Activated T-helper 1 cell treated with anti-CD3 and anti-CD28 coated beads, Interleukin-2, amount 50 U/mL, for 16 hours (primary cell): ENCODE data around the gene PRR5L.
"Not testable (repeated sequence)": the region's sequence is repeated elsewhere in the genome, so short reads cannot be mapped to it uniquely, and the experiment has no call there.

Source experiments
- DNase-seq, 2 donors: peaks; one replicate each; pipeline ENCODE4 v3.0.0-alpha.2; 2020; ENCODE audit warnings: low read depth in 1 of 2, low spot score in 1 of 2

The PRR5L gene

DNA sequence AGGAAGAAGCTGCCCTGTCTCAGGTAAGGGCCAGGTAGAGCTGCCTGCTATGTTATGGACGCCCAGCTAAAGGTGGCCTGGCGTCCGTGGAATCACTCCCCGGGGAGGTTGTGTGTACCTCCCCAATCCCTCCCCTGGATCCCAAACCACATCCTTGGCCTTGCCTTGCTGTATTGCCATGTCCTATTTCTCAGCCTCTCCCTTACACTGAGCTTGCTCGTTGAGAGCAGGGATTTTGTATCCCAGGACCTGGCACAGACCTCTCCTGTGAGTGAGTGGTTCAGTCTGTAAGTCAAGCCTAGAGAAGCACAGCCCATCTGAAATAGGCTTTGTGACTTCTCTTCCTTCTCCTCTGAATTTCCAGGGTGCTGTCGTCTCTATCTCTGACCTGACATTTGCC lies 160.1 kb downstream of the PRR5L start:
- no peak for DNase-seq

DNA sequence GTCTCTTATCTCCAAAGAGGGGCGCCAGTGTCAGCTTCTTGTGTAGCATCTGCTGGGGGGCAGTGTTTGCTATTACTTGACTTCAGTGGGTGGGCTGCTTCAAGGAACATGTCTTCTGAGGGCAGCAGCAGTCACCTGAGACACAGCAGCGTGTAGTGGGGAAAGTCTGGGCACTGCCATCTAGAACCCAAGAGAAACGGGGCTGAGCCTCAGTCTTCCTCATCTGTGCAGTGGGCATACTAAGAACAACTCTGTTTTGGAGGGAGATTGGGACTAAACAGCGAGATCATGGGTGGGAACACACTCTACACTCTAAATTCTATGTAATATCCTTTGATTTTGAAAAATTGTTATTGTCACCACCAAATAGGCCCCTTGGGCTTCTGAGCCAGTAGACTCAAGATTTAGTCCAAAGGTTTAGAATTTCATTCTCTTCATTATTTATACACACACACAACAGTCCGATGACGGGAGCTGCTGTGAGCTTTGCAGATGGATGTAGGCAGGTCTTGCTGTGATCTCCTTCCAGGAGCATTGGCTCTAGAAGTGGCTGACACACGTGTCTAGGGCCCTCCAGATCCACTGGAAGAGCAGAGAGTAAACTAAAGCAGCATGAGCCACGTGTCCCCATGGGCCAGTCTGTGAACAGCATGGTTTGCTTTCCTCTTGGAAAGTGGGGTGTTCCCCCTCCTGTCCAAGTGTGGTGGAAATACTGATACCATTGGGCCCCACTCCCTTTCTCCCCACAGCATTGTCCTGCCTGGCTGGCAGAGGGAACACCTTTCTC lies 162.2 kb downstream of the PRR5L start:
- DNase-seq: no peak

DNA sequence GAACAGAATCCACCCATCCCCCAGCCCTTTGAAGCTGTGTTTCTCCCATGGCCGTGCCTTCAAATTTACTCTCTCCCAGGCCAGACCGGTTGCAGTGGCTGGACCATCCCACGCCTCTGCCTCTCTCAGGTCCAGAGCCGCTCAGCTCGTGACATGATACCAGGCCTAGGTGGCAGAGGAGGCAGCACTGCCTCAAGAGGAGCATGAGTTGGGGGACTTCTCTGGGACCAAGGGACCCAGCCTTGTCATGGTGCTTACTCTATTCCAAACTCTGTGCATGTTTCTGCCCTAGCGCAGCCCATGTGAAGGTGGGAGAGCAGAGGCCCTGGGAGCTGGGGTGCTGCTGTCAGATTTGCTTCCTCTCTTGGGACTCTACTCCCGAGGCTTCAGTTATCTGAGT lies 163.0 kb downstream of the PRR5L start:
- DNase-seq: no peak

DNA sequence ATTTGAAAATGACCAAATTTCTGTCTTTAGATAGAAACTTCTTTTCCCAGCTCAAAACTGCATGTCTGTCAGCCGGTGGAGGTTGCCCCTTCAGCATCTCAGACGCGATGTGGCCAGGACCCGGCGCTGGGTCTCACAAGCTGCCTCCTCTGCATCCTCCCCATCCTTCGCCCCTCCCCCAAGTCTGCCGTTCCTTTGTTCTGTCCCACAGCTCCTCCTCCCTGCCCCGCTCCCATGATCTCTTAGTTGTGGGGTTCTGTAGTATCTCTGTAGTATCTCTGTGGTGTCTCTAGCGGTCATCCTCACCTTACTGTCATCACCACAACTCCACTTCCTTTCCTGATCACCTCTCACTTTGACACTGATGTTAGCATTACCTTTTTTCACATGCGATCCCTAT lies 164.1 kb downstream of the PRR5L start:
- DNase-seq: no peak

DNA sequence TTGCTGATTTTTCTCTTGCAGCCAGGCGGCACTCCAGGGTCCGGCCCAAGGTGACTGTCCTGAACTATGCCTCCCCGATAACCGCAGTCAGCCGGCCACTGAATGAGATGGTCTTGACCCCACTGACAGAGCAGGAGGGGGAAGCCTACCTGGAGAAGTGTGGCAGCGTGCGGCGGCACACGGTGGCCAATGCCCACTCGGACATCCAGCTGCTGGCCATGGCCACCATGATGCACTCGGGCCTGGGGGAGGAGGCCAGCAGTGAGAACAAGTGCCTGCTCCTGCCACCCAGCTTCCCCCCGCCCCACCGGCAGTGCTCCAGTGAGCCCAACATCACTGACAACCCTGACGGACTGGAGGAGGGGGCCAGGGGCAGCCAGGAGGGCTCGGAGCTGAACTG lies 166.2 kb downstream of the PRR5L start:
- no peak for DNase-seq

DNA sequence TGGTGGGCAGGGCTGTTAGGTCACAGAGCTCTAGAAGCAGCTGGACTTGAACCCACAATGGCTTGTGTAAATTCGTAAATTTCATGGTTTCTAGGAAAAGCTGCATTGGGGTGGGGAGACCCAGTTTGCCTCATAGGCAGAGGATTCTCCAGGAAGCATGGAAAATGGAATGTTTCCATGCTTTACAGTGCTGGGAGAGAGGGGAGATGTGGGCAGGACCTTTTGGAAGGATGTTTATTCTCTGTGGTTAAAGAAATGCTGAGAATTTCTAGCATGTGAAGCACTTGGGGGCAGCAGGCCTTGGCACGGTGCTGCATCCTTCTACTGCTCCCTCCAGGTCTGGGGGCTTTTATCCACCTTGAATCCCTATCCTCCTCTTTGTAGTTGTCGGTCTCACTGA lies 167.7 kb downstream of the PRR5L start:
- DNase-seq: no peak

DNA sequence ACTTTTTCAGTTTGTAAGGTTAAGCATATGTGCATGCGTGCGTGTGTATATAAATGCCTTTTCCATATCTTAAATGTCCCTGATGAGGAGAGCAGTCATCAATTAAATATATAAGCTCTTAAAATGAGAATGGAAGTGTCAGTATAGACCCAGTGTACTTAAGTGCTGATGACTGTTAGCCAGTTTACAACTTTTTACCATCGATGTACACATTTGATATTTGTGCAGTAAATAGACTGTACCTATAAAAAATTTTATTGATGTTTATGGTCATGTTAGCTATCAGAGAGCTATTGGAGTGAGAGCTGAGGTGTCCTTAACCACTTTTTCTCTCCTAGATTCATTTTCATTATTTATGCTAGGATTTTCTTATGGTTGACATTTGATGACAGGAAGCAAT lies 168.6 kb downstream of the PRR5L start:
- DNase-seq: no peak

DNA sequence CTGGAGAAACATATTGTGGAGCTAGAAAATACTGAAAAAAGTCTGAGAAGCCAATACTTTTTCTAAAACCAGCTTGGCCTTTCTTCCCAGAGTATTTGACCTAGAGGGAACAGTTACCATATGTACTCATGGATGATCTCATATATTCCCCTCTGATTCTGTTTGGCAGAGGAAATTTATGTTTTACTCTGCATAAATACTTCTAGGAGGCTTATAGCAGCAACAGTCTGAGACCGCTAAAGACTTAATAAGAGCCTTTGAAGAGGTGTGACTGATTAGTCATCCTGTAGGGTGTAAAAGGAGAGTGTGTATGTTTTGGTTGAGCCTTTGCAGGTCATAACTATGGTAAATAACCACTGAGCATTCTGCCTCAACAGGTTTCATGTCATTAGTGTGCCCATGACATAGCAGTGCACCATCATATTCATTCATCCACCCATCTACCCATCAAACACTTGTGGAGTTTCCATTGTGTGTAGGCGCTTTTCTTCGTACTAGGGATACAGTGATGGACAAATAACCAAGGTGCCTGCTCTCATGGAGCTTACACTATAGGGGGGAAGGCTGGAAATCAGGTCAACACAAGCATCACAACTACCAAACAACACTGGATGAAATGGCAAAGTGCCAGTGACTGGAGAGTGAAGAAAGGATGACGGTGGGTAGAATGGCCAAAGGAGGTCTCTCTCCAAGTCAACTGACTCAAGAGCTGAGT lies 169.5 kb downstream of the PRR5L start:
- DNase-seq: no peak

DNA sequence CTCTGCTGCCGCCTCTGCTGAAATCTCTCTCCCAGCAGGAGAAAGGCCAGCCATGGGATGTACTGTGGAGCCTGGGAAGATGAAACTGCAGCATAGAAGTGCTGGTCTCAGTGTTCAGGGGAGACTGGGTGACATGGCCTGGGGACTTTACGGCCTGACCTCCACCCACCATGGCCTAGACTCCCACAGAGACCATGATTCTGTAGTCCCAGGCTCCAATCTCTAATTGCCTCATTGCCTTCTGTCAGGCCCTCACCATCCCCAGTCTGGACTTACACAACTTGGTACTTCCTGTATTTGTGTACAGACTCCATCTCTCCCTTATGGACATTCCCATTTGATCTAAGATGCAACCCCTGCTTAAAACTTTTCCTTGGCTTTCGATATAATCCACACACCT lies 170.9 kb downstream of the PRR5L start:
- no peak for DNase-seq

DNA sequence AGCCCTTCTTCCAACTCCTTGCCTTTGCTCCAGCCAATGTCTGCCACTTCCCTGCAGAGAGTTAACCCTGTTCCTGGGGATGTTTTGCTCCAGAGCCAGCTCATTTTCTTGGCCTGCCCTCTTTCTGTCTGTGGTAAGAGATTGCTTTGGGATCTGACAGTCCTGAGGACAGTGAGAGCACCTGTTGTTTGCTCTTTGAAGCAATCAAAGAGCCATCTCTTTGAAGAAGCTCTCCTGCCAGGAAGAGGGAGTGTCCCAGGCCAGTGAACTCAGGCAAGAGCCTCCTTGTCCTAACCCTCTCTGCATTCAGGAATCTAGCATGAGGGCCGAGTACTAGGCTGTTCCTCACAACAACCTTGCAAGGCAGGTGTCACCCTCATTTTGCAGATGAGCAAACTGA lies 171.8 kb downstream of the PRR5L start:
- no peak for DNase-seq

DNA sequence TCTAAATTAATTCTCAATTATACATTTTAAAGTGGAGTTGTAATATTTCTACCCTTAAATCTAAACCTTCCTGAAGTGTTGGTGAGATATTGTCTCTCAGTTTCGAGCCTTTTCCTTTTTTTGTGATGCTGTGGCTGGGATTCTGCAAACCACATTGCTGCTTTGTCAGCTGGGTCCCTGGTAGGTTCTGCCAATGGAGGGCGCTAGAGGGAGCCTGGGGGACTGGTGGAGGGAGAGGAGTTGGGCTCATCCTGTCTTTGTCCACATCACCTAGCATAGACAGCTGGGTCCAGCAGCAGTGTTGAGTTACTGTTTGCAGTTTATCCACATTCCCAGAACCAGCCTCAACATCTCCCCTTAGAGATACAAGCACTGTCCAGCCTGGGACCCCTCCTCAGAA lies 173.0 kb downstream of the PRR5L start:
- DNase-seq: no peak

DNA sequence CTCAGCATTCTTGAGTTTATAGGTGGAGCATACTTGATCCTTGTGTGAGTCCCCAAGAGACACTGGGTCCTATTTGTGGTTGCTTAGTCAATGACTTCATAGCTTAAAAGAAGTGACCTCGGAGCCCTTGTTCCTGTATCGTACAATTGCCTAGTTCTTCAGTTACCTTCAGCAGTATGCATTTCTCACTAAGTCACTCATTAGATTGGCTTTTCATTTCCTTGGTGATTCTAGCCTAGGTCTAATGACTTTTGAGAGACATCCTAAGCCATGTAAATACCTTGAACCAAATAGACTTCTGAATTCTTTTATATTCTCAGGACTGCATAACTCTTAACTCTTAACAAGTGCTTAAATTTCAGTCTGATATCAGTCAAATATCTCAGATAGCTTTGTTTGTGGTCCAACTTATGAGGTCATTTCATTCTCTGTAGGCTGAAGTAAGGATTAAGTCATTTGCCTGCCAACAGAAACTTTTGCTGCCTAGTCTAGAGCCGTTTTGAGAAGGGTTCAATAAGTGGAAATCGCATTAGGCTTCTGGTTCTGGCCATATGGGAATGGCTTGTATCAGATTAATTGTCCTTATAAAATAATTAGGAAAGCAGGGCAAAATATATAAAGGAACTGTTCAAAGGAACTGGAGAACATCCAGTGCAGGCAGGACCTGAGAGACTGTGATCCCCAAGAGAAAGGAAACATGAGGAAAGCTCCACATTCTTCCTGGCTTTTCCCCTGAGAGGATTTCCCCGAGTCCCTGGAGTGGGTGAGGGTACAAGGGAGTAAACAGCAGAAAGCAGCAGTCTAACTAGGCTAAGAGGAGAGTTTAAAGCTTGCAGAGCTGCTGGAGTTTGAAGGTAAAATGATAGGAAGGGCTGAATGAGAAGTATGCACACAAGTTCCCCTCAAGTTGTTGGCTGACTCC lies 174.1 kb downstream of the PRR5L start:
- DNase-seq: no peak

DNA sequence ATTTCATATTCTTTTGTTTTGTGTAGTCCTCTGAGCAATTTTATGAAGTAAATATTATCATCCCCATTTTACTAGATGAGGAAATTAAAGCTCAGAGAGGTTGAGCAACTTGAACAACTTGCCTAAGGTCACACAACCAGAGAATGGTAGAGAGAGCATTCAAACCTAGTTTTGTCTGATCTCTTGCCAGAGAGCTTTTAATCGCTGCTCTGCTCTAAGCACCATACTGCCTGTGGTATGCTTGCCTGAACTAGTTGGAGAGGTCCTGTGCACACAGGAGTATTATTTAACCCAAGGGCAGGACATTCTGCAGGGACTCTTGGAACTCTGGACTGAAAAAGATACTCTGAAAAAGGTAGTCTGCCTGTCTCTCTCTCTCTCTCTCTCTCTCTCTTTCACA lies 175.5 kb downstream of the PRR5L start:
- DNase-seq: no peak

DNA sequence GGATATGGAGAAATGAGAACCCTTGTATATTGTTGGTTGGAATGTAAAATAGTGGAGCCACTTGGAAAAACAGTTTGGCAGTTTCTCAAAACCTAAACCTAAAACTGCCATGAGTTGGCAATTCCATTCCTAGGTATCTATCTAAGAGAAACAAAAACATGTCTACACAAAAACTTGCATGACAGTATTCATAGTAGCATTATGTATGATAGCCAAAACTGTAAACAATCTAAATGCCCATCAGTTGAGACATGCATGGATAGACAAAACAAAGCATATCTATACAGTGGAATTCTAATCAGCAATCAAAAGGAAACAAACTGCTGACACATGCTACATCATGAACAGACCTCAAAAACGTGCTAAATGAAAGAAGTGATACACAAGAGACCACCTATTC lies 179.1 kb downstream of the PRR5L start:
- DNase-seq: no peak

DNA sequence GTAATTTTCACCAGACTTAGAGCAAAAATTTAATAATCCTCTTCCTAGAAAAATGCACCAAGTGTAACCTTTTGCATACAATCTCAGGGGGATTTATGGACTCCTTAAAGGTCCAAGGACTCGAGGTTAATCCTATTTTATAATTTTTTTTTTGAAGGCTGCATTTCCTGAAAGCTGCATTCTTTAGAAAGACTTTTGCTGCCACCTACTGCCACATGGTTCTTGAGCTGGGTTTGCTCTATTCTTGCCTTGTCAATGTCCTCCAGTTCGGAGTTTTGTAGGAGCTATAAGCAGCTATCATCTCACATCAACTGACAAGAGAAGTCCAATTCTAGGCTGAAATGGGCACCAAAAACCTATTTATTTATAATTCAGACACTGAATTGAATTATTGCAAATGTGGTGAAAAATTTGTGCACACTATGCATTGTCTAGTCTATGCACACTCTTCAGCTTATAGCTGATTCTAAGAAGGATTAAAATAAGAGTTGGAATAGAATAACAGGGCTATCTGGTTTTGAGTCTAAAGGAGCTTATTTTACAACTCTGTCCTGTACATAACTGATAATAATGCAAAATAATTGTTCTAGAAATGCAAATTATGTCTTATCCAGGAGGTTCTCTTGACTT lies 182.7 kb downstream of the PRR5L start:
- DNase-seq: no peak

DNA sequence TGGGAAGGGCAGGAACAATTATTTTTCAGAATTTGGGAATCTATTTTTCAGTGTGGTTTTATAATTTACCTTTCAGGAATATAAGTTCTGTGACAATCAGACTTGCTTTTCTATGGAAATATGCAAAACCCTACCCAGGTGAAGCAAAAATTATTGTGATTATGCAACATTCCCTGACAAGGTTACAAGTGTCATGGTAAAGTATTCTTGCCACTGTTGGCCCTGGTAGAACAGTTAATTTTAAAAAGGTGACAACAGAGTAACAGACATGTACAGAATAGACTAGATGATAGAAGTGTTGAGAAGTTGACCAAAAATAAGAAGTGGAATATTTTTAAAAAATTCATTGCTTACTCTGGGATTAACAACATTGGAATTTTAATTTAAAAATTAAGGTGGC lies 184.7 kb downstream of the PRR5L start:
- no peak for DNase-seq

DNA sequence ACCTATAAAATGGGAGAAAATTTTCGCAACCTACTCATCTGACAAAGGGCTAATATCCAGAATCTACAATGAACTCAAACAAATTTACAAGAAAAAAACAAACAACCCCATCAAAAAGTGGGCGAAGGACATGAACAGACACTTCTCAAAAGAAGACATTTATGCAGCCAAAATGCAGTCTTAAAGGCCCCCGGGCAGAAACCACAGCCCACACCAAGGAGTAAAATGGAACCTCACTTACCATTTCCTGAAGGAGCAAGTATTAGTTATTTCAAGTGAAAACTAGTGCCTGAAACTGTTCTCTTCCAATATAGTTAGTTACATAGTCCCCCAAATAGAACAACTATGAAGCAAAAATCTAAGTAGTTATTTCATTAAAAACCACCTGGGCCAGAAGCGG lies 187.0 kb downstream of the PRR5L start:
- not testable (repeated sequence) for DNase-seq

DNA sequence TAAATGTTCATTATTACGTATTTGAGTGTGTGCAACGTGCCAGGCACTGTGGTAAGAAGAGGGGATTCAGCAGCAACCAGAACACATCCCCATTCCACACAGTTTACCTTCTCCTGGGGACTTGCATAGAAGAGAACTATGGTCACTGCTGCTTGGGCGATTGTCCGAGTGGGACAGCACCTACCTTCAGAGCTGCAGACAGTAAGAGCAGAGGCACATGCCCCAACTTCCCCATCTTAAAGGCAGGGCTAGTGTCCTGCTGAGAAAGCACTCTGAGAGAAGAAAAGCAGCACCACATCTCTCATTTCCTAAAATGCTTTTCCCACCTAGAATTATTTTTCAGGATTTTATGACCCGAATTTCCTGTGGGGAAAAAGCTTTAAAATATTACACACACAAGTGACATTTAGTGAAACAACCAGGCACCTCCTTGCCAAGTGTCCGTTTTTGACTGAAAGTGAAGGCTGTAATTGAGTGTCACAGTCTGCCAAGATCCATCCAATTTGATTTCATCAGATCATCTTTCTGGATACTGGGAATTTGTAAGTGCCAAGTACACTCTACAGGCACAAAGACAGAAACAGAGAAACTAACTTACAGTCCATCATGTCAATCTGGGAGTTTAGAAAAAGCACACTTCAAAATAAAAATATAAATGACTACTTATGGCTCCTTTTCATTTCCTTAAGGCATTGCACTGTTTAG lies 189.4 kb downstream of the PRR5L start:
- DNase-seq: no peak

DNA sequence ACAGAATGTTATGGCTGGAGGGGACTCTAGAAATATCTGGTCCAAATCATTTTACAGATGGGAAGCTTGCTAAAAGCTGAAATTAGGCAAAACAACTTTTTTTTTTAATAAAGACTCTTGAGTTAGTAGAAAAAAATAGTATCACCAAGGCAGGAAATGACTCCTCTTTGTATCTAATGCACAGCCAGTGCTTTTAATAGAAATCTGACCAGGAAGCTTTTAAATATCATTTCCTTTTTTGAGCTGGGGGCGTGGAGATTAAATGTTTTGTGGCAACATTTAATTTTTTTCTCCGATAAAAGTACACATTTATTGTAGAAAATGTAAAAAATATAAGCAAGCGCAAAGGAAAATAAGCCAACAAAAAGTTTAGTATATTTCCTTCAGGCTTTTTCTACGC lies 191.5 kb downstream of the PRR5L start:
- DNase-seq: no peak

DNA sequence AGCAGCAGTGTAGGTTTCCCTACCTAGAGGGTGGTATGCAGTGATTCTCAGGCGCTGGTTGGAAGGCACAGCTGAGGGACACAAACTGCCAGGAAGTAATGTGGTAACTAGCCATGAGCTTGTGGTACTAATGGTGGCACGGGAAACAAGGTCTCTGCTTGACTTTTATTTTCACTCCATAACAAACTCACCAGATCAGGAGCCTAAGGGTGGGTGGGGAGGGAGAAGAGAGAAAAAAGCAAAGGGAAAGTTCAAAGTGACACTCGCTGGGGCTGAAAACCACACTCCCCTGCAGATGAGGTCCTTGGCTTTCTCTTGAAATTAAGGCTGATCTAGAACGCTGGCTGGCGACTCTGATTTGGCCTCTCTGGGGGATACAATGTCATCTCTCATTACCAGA lies 192.0 kb downstream of the PRR5L start:
- DNase-seq: no peak
